HG03095 (cell line): ENCODE results near the gene POLR3GL.
"Not testable (repeated sequence)": the region's sequence is repeated elsewhere in the genome, so short reads cannot be mapped to it uniquely, and the experiment has no call there.

ENCODE experiments used
- ATAC-seq: cut with Tn5 transposase; IDR thresholded peaks from one replicate; pipeline ENCODE4 v1.9.1; 2021; ENCODE audit warnings: moderate library complexity; ENCODE audit not compliant: unreplicated experiment

Gene POLR3GL

GRCh38 chr1:146019231-146020057, 55.0 kb downstream of the POLR3GL start:
- ATAC-seq: no peak

- no peak for ATAC-seq
Measured at GRCh38 chr1:146020058-146021049, 55.9 kb downstream of the POLR3GL start.

- ATAC-seq: no peak
Measured at GRCh38 chr1:146021050-146021445, 56.6 kb downstream of the POLR3GL start.

GRCh38 chr1:146021622-146022402, 57.3 kb downstream of the POLR3GL start, which contains the start of gene HJV:
HJV (minus strand) TSS chr1:146021735; CDS start chr1:146020231, 1,504 bp downstream.
- no peak for ATAC-seq

DNA sequence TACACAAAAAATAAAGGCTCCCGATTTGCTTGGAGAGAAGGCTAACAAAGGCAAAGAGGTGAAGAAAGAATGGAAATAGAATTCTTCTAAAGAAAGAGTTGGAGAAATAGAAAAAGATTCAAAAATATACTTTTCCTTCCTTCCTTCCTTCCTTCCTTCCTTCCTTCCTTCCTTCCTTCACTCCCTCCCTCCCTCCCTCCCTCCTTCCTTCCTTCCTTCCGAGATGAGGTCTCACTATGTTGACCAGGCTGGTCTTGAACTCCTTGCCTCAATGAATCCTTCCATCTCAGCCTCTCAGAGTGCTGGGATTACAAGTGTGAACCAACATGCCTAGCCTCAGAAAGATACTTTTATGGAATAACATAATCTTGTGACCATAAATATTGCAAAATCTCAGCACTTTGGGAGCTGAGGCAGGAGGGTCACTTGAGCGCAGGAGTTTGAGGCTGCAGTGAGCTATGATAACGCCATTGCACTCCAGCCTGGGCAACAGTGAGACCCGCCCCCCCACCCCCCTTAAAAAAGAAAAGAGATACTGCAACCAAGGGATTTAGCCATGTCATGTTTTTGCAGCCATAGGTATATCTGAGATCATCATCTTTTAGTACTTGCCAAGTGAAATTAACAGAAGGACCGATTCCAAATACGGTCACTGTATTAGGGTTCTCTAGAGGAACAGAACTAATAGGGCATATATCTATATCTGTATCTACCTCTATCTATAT, 58.1 kb downstream of the POLR3GL start:
- ATAC-seq: no peak

DNA sequence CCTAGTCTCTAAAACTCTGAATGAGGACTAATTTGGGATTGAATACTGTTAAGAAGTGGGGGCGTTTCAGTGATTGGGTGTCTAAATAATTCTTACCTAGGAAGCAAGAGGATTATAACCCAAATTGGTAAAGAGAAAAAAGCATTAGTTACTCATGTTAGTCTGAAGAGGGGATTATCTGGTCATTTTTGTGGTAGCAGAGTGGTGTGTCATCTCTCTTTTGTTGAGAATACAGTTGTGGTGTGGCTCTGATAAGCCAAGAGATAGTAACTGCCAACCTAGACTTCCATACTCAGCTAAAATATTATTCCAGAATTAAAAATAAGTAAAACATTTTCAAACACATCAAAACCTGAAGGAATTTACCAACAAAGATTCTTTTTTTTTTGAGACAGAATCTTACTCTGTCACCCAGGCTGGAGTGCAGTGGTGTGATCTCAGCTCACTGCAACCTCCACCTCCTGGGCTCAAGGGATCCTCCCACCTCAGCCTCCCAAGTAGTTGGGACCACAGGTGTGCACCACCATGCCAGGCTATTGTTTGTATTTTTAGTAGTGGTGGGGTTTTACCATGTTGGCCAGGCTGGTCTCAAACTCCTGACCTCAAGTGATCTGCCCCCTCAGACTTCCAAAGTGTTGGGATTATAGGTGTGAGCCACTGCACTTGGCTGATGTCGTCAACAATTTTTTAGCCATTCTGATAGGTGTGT, 61.5 kb downstream of the POLR3GL start:
- ATAC-seq: not testable (repeated sequence)

GRCh38 chr1:146026650-146027049, 62.2 kb downstream of the POLR3GL start:
- not testable (repeated sequence) for ATAC-seq
